ENCODE data around the gene SETD3.
"Not testable (repeated sequence)": the region's sequence is repeated elsewhere in the genome, so short reads cannot be mapped to it uniquely, and the experiment has no call there.

SETD3 gene

GRCh38 chr14:99357916-99358390 is 122.7 kb downstream of the SETD3 start:
- no peak for TF ChIP-seq ZNF274 (IDR thresholded peaks at IDR 0.05; ENCODE audit: low read depth, low read length)
- H3K4me3 ChIP-seq (ENCODE audit: low read length), result no peak overlapping the region

DNA sequence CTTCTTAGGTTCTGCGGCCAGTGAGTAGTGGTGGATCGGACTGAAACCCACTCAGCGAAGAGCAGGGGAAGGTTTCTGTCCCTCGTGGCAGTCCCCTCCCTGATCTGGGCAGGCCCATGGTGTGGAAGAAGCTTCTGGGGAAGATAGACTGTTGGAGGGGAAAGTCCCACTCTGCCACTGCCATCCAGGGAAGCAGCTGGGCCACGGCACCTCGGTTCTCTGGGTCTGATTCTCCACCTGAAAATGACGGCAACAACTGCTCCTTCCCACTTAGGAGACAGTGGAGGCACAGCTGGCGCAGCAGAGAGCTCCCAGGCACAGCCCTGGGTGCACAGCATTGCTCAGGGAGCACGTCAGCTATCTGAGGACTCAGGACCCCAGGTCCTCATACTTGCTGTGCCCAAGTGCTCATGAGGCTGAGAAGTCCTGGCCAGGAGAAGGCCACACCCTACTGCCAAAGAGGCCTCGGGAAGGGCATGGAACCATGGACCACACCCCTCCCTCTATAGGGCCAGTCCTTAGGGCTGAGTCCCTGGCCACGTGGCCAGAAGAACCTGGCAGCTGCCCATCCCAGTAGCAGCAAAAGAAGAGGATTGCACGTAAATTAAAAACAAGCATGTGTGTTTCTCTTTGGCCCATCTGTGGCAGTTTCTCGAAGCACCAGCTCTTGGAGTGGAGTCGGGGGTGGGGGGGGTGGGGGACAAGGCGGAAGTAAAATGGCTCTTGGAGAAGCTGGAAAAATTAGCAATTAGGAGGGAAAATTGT is 123.3 kb downstream of the SETD3 start:
- H3K4me3 ChIP-seq (ENCODE audit: low read length), result no peak overlapping the region
- no peak for TF ChIP-seq ZNF274 (IDR thresholded peaks at IDR 0.05; ENCODE audit: low read depth, low read length)

GRCh38 chr14:99356031-99356608 is 124.5 kb downstream of the SETD3 start:
- no peak for TF ChIP-seq ZNF274 (IDR thresholded peaks at IDR 0.05; ENCODE audit: low read depth, low read length)
- H3K4me3 ChIP-seq (ENCODE audit: low read length), result no peak overlapping the region

- no peak overlapping the region for H3K4me3 ChIP-seq (ENCODE audit: low read length)
- TF ChIP-seq ZNF274 (IDR thresholded peaks at IDR 0.05; ENCODE audit: low read depth, low read length), result no peak
These were observed 126.3 kb downstream of the SETD3 start for GRCh38 chr14:99354166-99354875.

- no peak overlapping the region for H3K4me3 ChIP-seq (ENCODE audit: low read length)
- TF ChIP-seq ZNF274 (IDR thresholded peaks at IDR 0.05; ENCODE audit: low read depth, low read length), result no peak
These were observed 127.9 kb downstream of the SETD3 start for GRCh38 chr14:99352688-99353280.

DNA sequence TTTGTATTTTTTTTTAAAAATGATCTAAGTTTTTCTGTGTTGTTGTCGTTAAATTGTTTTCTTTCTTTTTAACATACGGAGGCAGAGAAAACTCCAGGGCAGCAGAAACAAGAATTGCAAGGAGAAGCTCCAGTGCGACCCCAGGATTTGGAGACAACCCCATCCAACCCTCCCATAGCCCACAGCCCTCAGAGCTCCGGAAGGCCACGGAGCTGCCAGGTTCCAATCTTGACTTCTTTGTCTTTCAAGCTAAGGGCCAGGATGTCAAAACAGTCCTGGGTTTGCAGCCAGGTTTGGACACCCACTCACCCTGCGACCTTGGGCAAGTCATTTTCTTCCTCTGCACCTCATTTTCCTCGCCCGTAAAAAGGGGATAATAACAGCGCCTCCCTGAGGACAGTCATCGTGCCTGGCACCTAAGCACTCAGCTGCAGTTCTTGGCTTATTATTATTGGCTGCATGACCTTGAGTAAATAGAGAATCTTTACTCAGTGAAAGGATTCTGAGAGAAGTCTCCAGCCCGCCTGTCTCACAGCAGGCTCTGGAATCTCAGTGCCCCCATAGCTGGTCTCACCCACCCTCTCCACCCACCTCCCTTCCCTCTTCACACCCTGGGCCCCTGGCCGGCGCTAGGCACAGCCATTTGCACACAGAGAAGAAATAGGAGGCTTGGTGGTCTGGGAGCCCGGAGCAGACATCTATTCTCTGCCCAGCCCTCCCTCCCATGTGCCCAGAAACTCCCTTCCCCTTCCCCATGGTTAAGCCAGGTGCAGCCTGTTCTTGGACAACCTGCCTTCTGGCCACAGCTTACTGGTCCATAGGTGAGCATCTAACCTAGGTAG is 129.3 kb downstream of the SETD3 start:
- TF ChIP-seq ZNF274 (IDR thresholded peaks at IDR 0.05; ENCODE audit: low read depth, low read length), result no peak
- H3K4me3 ChIP-seq (ENCODE audit: low read length), result no peak overlapping the region

GRCh38 chr14:99350751-99351150 is 129.9 kb downstream of the SETD3 start:
- TF ChIP-seq ZNF274 (IDR thresholded peaks at IDR 0.05; ENCODE audit: low read depth, low read length), result no peak

DNA sequence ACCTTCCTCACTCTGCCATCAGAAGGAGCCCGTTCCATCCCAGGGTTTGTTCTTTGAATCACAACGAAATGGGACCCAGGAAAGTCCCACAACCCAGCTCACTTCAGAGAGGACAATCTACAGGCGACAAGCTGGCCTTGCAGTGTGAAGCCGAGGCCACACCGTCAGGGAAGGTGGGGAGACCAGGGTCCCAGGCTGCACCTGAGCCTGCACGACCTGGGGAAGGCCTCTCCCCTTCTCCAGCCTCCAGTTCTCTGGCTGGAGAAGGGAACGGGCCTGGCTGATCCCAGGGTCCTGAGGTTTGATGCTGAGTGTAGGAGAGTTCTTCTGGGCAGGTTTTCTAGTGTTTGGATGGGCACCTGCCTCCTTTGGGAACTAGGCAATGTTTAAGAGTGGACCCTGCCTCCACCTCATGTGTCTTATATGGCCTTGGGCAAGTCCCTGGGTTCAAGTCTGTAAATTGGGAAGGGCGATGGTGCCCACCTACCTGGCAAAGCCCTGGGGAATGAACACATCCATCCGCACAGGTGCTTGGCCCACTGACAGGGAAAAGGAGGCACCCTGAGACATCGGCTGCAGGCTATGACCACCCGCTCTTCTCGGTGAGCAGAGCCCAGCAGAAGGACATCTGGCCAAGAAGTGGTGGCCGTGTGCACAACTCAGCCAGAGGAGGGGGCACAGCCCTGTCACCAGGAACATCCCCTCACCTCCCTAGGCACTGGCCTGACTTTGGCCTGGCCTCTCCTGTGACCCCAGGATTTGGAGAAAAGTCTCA is 130.8 kb downstream of the SETD3 start:
- no peak for TF ChIP-seq ZNF274 (IDR thresholded peaks at IDR 0.05; ENCODE audit: low read depth, low read length)
- H3K4me3 ChIP-seq (ENCODE audit: low read length), result no peak overlapping the region

More at GRCh38 chr14:99350751-99351150, 129.9 kb downstream of the SETD3 start:
- H3K4me3 ChIP-seq (ENCODE audit: low read length), result no peak overlapping the region

DNA sequence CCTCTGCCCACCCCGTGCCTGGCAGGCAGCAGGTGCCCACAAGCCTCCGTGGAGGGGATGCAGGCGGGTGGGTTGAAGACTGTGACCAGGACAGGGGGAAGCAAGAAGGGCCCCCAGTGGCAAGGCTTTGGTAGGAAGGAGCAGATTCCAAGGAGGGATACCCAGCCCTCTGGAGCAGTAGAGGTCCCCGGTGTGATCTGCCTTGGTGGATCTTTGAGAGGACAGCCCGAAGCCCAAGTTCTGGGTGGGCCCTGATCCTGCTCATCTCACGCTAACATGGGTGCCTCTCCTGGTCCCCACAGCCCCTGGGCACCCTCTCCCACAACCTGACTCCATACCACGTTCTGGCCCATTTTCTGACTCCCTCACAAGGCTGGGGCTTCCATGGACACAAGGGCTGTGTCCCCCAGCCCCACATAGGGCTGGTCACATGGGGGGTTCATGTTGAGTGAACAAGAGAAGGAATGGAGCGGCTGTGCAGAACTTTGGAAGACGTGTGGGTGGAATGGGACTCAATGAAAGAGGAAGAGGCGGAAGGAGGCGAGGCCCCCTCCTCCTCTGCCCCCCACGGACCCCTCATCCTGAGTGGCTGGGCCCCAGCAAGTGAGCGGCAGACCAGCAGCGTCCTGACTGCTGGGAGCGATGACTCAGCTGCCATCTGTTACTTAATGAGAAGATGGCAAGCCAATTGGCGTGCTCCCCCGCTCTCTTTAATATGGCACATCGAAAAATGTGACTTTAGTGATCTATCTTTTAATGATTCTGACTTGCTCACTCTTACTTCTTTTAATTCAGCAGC is 131.6 kb downstream of the SETD3 start:
- H3K4me3 ChIP-seq (ENCODE audit: low read length), result no peak overlapping the region
- no peak for TF ChIP-seq ZNF274 (IDR thresholded peaks at IDR 0.05; ENCODE audit: low read depth, low read length)

- not testable (repeated sequence) for H3K4me3 ChIP-seq (ENCODE audit: low read length)
These were observed 132.4 kb downstream of the SETD3 start for GRCh38 chr14:99348231-99348630.

Measured in GM08714 (cell line).